ENCODE measurements around the gene CD207.
"Not testable (repeated sequence)": the region's sequence is repeated elsewhere in the genome, so short reads cannot be mapped to it uniquely, and the experiment has no call there.

CD207 gene

DNA sequence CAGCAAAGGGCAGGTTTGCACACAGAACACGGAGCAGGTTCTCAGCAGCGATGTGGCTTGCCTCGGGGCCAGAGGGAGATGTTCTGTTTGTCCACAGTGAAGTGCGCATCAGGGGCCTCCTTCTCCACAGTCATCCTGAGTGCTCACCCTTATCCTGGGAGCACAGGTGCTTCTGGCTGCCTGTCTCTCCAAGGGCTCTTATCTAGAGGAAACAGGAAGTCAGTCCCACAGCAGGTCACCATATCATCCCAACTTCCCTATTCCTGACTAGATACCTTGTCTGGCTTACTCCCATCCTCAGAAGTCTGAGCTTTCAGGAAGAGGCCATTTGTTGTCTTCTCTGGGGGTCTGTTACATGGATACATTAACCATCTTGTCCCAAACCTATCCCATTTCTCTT is at the start of gene CD207:
Gene CD207, minus strand, starts transcription at position 174 of the 400 bp plus-strand sequence. Its CDS starts 40 bp downstream, at position 134.
- no peak for TF ChIP-seq CTCF (IDR thresholded peaks at IDR 0.05; ENCODE audit: insufficient read depth, low read depth, low read length, missing control alignments)
- DNase-seq (ENCODE audit: low read depth), result no peak
- no peak within 1 kb of the TSS for H3K4me3 ChIP-seq (ENCODE audit: low read length)

GRCh38 chr2:70878543-70878942 is 42.9 kb upstream of the CD207 start:
- DNase-seq (ENCODE audit: low read depth); H3K4me3 ChIP-seq (ENCODE audit: low read length): not testable (repeated sequence)

- DNase-seq (ENCODE audit: low read depth); H3K4me3 ChIP-seq (ENCODE audit: low read length): not testable (repeated sequence)
Observed at GRCh38 chr2:70876138-70876537, 40.5 kb upstream of the CD207 start.

- TF ChIP-seq CTCF (IDR thresholded peaks at IDR 0.05; ENCODE audit: insufficient read depth, low read depth, low read length, missing control alignments), result no peak
- no peak overlapping the region for H3K4me3 ChIP-seq (ENCODE audit: low read length)
- DNase-seq (ENCODE audit: low read depth), result no peak
Observed at GRCh38 chr2:70873541-70873940, 37.9 kb upstream of the CD207 start.

DNA sequence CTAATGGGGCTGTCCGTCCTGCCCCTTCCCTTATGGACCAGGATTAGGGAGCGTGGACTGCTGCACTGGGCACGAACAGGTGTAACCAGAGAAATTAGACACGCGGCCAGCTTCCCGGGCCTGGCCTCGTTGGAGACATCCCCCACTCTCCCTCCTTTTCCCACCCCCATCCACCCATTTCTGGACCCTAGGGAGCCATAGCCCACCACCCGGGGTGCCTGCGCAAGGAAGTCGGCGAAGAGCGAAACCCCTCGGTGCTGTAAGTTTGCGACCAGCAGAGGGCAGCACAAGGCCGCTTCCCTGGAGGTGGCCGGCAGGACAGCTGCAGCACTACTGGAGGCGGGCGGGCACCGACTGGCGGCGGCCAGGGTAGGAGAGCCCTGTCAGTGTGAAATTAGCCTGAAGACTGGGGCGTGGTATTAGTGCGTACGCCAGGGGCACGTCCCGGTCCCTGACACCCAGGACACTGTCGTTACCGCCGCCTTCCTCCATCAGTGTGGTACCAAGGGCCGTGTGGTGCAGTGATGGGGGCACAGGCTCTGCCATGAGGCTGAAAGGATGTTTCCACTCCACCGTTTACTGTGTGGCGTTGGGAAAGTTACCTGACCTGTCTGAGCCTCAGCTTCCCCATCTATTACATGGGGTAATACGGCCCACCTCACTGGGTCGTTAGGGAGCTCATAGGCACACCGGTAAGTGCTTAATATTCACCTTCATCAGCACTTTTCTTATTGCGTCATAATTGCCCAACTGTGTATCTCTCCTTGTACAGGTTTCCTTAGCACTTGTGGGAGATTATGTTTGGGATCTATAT is 36.0 kb upstream of the CD207 start:
- peak; percentile 79 for DNase-seq (ENCODE audit: low read depth)
- no peak overlapping the region for H3K4me3 ChIP-seq (ENCODE audit: low read length)
- TF ChIP-seq CTCF (IDR thresholded peaks at IDR 0.05; ENCODE audit: insufficient read depth, low read depth, low read length, missing control alignments), result peak; percentile 82

DNA sequence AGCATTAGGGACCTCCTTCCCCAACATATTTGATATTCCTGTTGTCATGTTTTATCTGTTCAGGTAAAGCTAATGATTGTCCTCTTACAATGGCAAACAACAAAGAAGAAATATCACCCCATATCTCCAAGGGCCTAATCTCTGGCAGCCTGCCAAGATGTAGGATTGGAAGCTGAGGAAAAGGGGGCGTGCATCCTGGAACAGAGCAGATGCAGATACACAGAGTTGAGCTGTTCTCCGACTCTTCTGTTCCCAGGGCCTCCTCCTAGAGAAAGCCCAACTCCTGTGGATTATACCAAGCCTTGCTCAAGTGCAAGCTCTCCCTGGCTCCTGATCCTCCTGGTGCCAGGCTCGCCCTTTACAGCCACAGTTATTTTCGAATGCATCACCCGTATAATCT is 35.2 kb upstream of the CD207 start:
- TF ChIP-seq CTCF (IDR thresholded peaks at IDR 0.05; ENCODE audit: insufficient read depth, low read depth, low read length, missing control alignments), result no peak
- DNase-seq (ENCODE audit: low read depth), result no peak
- H3K4me3 ChIP-seq (ENCODE audit: low read length), result no peak overlapping the region

DNA sequence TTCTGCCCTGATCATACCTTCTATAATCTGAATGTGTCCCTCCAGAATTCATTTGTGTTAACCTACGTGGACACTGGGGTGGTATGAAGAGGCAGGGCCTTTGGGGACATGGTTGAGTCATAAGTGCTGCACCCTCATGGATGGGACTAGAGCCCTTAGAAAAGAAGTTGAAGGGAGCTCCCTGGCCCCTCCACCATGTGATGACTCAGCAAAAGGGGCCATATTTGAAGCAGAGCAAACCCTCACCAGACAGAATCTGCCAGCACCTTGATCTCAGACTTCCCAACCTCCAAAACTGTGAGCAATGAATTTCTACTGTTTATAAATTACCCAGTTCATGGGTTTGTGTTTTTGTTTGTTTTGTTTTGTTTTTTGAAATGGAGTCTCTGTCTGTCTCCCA is 33.4 kb upstream of the CD207 start:
- H3K4me3 ChIP-seq (ENCODE audit: low read length), result no peak overlapping the region
- TF ChIP-seq CTCF (IDR thresholded peaks at IDR 0.05; ENCODE audit: insufficient read depth, low read depth, low read length, missing control alignments), result no peak
- DNase-seq (ENCODE audit: low read depth), result no peak
